HepG2 (cell line): Measurements from ENCODE around the gene DTD2. TPM values are rescaled to one million over a fixed set of nuclear protein-coding genes. Genes with fewer than 3 reads are reported as not detected.

Experiments
- FOXM1 ChIP-seq: sonication (generic); formaldehyde crosslinking; IDR thresholded peaks from 2 replicates; pipeline ENCODE4 v1.5.0; 2020; ENCODE audit warnings: missing genetic modification reagents
- GATA4 ChIP-seq: sonication (generic); IDR thresholded peaks from 2 replicates; pipeline ENCODE4 v1.6.1; 2016; ENCODE audit warnings: antibody characterized with exemption, low read depth, borderline replicate concordance
- GLI4 ChIP-seq: sonication (generic); formaldehyde crosslinking; IDR thresholded peaks from 2 replicates; pipeline ENCODE4 v1.5.1; 2020; ENCODE audit warnings: missing genetic modification reagents, mild to moderate bottlenecking, moderate library complexity, borderline replicate concordance
- HNF4A ChIP-seq: sonication (generic); formaldehyde crosslinking; IDR thresholded peaks from 2 replicates; pipeline ENCODE4 v1.4.0; 2020; ENCODE audit warnings: missing genetic modification reagents
- KDM5A ChIP-seq: fragments of 200-600 bp; sonication (generic); IDR thresholded peaks from 2 replicates; pipeline ENCODE4 v1.7.0; 2018; ENCODE audit warnings: antibody characterized with exemption, mild to moderate bottlenecking, low read length, borderline replicate concordance
- MLXIP ChIP-seq: sonication (generic); formaldehyde crosslinking; IDR thresholded peaks from 2 replicates; pipeline ENCODE4 v1.9.0; 2021; ENCODE audit warnings: missing genetic modification reagents, borderline replicate concordance
- SIN3B ChIP-seq: fragments of 150-350 bp; IDR thresholded peaks from 2 replicates; pipeline ENCODE4 v1.6.1; 2014; ENCODE audit warnings: low read length
- SMAD9 ChIP-seq: sonication (generic); formaldehyde crosslinking; IDR thresholded peaks from 2 replicates; pipeline ENCODE4 v1.5.1; 2020; ENCODE audit warnings: mild to moderate bottlenecking, missing genetic modification reagents
- SMYD3 ChIP-seq: sonication (generic); formaldehyde crosslinking; IDR thresholded peaks from 2 replicates; pipeline ENCODE4 v1.8.1; 2023; ENCODE audit warnings: mild to moderate bottlenecking, missing genetic modification reagents
- SP1 ChIP-seq, 2 experiments: fragments of 450-650 bp in 1 of 2; sonication (generic) in 1 of 2; formaldehyde crosslinking in 1 of 2; IDR thresholded peaks; 2 replicates each; pipeline versions ENCODE4 v1.4.0 to v1.6.1; 2016 to 2020; ENCODE audit warnings: missing genetic modification reagents in 1 of 2
- SUZ12 ChIP-seq: fragments of 150-350 bp; IDR thresholded peaks from 2 replicates; pipeline ENCODE4 v1.6.1; 2014; ENCODE audit warnings: low read depth, low read length
- TGIF2 ChIP-seq: IDR thresholded peaks from 2 replicates; pipeline ENCODE4 v1.6.1; 2016; ENCODE audit warnings: control low read depth, missing compliant biosample characterization
- ZFP36L1 ChIP-seq: sonication (generic); formaldehyde crosslinking; IDR thresholded peaks from 2 replicates; pipeline ENCODE4 v1.8.0; 2022; ENCODE audit warnings: mild to moderate bottlenecking, missing genetic modification reagents, moderate library complexity
- ZMYM3 ChIP-seq: sonication (generic); formaldehyde crosslinking; IDR thresholded peaks from 2 replicates; pipeline ENCODE4 v1.5.1; 2020; ENCODE audit warnings: mild to moderate bottlenecking, missing genetic modification reagents
- ZNF343 ChIP-seq: sonication (generic); formaldehyde crosslinking; IDR thresholded peaks from 2 replicates; pipeline ENCODE4 v1.4.0; 2020; ENCODE audit warnings: mild to moderate bottlenecking, missing genetic modification reagents
- ZNF468 ChIP-seq: sonication (generic); formaldehyde crosslinking; IDR thresholded peaks from 2 replicates; pipeline ENCODE4 v1.8.0; 2022; ENCODE audit warnings: mild to moderate bottlenecking, moderate library complexity, missing genetic modification reagents
- ZNF703 ChIP-seq: sonication (generic); formaldehyde crosslinking; IDR thresholded peaks from 2 replicates; pipeline ENCODE4 v1.5.1; 2020; ENCODE audit warnings: missing genetic modification reagents, mild to moderate bottlenecking, moderate library complexity, borderline replicate concordance
- polyA plus RNA-seq, 8 experiments: library from polyadenylated mRNA; depleted of rRNA in 3 of 8; stranded (reverse) in 7 of 8; unstranded in 1 of 8; fragments of >200 nt; fragmentation: Illumina TruSeq in 4 of 8; extraction: Trizol in 4 of 8; gene quantifications; 2 replicates each; pipeline versions ENCODE4 v1.2.1 to v1.2.3, GENCODE V29; 2011 to 2016; ENCODE audit warnings: low read depth in 4 of 8, missing spikeins in 1 of 8, mixed read lengths in 1 of 8; ENCODE audit not compliant: insufficient read depth in 1 of 8
- total RNA-seq, 5 experiments: library from RNA; depleted of rRNA; stranded (reverse); fragments of >200 nt; fragmentation: Illumina TruSeq; extraction: Trizol; gene quantifications; 2 replicates each; pipeline ENCODE4 v1.2.3, GENCODE V29; 2016; ENCODE audit warnings: low read depth in 1 of 5
- TF ChIP-seq, protein P1 (sequence below): IDR thresholded peaks from 2 replicates; pipeline ENCODE4 v1.6.1; 2012; ENCODE audit warnings: low read depth, low read length, improper control_type of control experiment
- TF ChIP-seq, protein P2 (sequence below): sonication (generic); formaldehyde crosslinking; IDR thresholded peaks from 2 replicates; pipeline ENCODE4 v1.9.0; 2021; ENCODE audit warnings: missing genetic modification reagents, borderline replicate concordance
- TF ChIP-seq, protein P3 (sequence below): sonication (generic); formaldehyde crosslinking; conservative IDR thresholded peaks from 2 replicates; pipeline ENCODE4 v1.8.0; 2022; ENCODE audit warnings: missing genetic modification reagents

The DTD2 gene
- total and polyA plus RNA-seq, 2 of the 13 experiments (the other 11 are each of a cell fraction or from before 2014, with no cell fraction given) = 22.3 to 49.8 TPM

- TF ChIP-seq ZNF703 (CRISPR knock-in tag) = no peak
- TF ChIP-seq KDM5A = 0 out of 2 replicates have a peak, but pooled peaks have one; percentile 19
- TF ChIP-seq TGIF2 (CRISPR knock-in tag) = no peak
- TF ChIP-seq SUZ12 = no peak
- TF ChIP-seq ZFP36L1 (CRISPR knock-in tag) = peak; percentile 30; the same call in 1 of the 2 replicates
- TF ChIP-seq, protein P1, sequence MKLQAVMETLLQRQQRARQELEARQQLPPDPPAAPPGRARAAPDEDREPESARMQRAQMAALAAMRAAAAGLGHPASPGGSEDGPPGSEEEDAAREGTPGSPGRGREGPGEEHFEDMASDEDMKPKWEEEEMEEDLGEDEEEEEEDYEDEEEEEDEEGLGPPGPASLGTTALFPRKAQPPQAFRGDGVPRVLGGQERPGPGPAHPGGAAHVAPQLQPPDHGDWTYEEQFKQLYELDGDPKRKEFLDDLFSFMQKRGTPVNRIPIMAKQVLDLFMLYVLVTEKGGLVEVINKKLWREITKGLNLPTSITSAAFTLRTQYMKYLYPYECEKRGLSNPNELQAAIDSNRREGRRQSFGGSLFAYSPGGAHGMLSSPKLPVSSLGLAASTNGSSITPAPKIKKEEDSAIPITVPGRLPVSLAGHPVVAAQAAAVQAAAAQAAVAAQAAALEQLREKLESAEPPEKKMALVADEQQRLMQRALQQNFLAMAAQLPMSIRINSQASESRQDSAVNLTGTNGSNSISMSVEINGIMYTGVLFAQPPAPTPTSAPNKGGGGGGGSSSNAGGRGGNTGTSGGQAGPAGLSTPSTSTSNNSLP = no peak; the same call in 1 of the 2 replicates
- no peak for TF ChIP-seq MLXIP
- TF ChIP-seq SIN3B = peak; percentile 26; the same call in 1 of the 2 replicates
- TF ChIP-seq ZNF468 (CRISPR knock-in tag) = no peak
- TF ChIP-seq HNF4A (CRISPR knock-in tag) = no peak
- TF ChIP-seq ZNF343 (CRISPR knock-in tag) = no peak
- TF ChIP-seq SMAD9 = no peak
- TF ChIP-seq SMYD3 (CRISPR knock-in tag) = no peak
- no peak for TF ChIP-seq ZMYM3 (CRISPR knock-in tag)
- TF ChIP-seq, protein P2, sequence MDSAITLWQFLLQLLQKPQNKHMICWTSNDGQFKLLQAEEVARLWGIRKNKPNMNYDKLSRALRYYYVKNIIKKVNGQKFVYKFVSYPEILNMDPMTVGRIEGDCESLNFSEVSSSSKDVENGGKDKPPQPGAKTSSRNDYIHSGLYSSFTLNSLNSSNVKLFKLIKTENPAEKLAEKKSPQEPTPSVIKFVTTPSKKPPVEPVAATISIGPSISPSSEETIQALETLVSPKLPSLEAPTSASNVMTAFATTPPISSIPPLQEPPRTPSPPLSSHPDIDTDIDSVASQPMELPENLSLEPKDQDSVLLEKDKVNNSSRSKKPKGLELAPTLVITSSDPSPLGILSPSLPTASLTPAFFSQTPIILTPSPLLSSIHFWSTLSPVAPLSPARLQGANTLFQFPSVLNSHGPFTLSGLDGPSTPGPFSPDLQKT = 0 out of 2 replicates have a peak, but pooled peaks have one; percentile 39
- no peak for TF ChIP-seq SP1 (IDR thresholded peaks at IDR 0.05)
- no peak for TF ChIP-seq SP1 (CRISPR knock-in tag; IDR thresholded peaks at IDR 0.05)
- no peak for TF ChIP-seq FOXM1 (CRISPR knock-in tag)
- no peak for TF ChIP-seq GATA4
- TF ChIP-seq, protein P3, sequence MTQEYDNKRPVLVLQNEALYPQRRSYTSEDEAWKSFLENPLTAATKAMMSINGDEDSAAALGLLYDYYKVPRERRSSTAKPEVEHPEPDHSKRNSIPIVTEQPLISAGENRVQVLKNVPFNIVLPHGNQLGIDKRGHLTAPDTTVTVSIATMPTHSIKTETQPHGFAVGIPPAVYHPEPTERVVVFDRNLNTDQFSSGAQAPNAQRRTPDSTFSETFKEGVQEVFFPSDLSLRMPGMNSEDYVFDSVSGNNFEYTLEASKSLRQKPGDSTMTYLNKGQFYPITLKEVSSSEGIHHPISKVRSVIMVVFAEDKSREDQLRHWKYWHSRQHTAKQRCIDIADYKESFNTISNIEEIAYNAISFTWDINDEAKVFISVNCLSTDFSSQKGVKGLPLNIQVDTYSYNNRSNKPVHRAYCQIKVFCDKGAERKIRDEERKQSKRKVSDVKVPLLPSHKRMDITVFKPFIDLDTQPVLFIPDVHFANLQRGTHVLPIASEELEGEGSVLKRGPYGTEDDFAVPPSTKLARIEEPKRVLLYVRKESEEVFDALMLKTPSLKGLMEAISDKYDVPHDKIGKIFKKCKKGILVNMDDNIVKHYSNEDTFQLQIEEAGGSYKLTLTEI = no peak
- TF ChIP-seq GLI4 (CRISPR knock-in tag) = no peak
Measured at GRCh38 chr14:31419179-31419966, 37.9 kb downstream of the DTD2 start (continued).
